Measurements from ENCODE around the gene GINS1. TPM values are rescaled to one million over a fixed set of nuclear protein-coding genes. Genes with fewer than 3 reads are reported as not detected.

GINS1 gene
- total and polyA plus RNA-seq, 3 donors from 2014 or later: 14.2 to 23.7 (median 19.9) TPM

- H3K9me3 ChIP-seq: no peaks in the 10 kb centered on the region
- TF ChIP-seq POLR2A (IDR thresholded peaks at IDR 0.05): no peak
- TF ChIP-seq CTCF (IDR thresholded peaks at IDR 0.05): no peak
- intact Hi-C loops (cut with DNase I; ENCODE audit: low total_unique reads): no loop called here
- no peaks in the 10 kb centered on the region for H3K27me3 ChIP-seq
- DNase-seq: no peak
- peak overlapping the region; percentile 84 to 86 for H3K27ac ChIP-seq
- WGBS, 2 donors: 12% methylated on average over 16 to 19 of the region's 19 CpGs
- no peaks in the 10 kb centered on the region for H3K36me3 ChIP-seq (ENCODE audit: low read depth, missing control alignments)
- H3K4me1 ChIP-seq: peaks cover 6% of the 10 kb centered on the region
- peak overlapping the region; percentile 74 to 86 for H3K4me3 ChIP-seq
These were observed 18.0 kb upstream of the GINS1 start for GRCh38 chr20:25389401-25389857.

GRCh38 chr20:25389858-25390537 is 17.5 kb upstream of the GINS1 start:
- H3K36me3 ChIP-seq (ENCODE audit: low read depth, missing control alignments): no peaks in the 10 kb centered on the region
- intact Hi-C loops (cut with DNase I; ENCODE audit: low total_unique reads): loop anchor here (10.0 kb wide), 1 partner anchor 95 kb away; no protein-coding TSS in a partner anchor
- no peaks in the 10 kb centered on the region for H3K27me3 ChIP-seq
- WGBS, 2 donors: 0% methylated on average over 56 of the region's 67 CpGs; no CpG with 5 or more reads in 1 of the 2 donors
- peak overlapping the region; percentile 74 to 86 for H3K4me3 ChIP-seq
- TF ChIP-seq POLR2A (IDR thresholded peaks at IDR 0.05): no peak
- H3K27ac ChIP-seq: peak overlapping the region; percentile 84 to 86
- peak; percentile 43 for DNase-seq
- no peaks in the 10 kb centered on the region for H3K9me3 ChIP-seq
- H3K4me1 ChIP-seq: peaks cover 6% of the 10 kb centered on the region

GRCh38 chr20:25390538-25391528 is 16.6 kb upstream of the GINS1 start, which contains the start of gene ABHD12:
ABHD12 (minus strand) TSS chr20:25390835; CDS start chr20:25390703, 132 bp downstream.
- TF ChIP-seq POLR2A (IDR thresholded peaks at IDR 0.05) (no peak), CTCF (IDR thresholded peaks at IDR 0.05) (no peak)
- Histone ChIP-seq H3K27ac (peak within 1 kb of the TSS; percentile 84 to 86), H3K4me3 (peak within 1 kb of the TSS; percentile 74 to 86), H3K27me3 (no peaks in the 10 kb centered on the region), H3K4me1 (peaks cover 6% of the 10 kb centered on the region), H3K9me3 (no peaks in the 10 kb centered on the region), H3K36me3 (ENCODE audit: low read depth, missing control alignments) (no peaks in the 10 kb centered on the region)
- DNase-seq: peak; percentile 97
- intact Hi-C loops (cut with DNase I; ENCODE audit: low total_unique reads): loop anchor here (10.0 kb wide), 1 partner anchor 96 kb away; no protein-coding TSS in a partner anchor
- 1 to 2% methylated on average over 8 to 48 of the region's 91 CpGs for WGBS, 2 donors

- 54 to 63% methylated on average over 4 to 5 of the region's 5 CpGs for WGBS, 2 donors
- DNase-seq: no peak
- Histone ChIP-seq H3K4me3 (no peak overlapping the region), H3K27me3 (no peaks in the 10 kb centered on the region), H3K36me3 (ENCODE audit: low read depth, missing control alignments) (no peaks in the 10 kb centered on the region), H3K27ac (no peak overlapping the region), H3K9me3 (no peaks in the 10 kb centered on the region), H3K4me1 (peaks cover 3% of the 10 kb centered on the region)
- TF ChIP-seq POLR2A (IDR thresholded peaks at IDR 0.05) (no peak), CTCF (IDR thresholded peaks at IDR 0.05) (no peak)
- intact Hi-C loops (cut with DNase I; ENCODE audit: low total_unique reads): loop anchor here (10.0 kb wide), 1 partner anchor 99 kb away; no protein-coding TSS in a partner anchor
These were observed 13.2 kb upstream of the GINS1 start for GRCh38 chr20:25394276-25394675.

GRCh38 chr20:25394996-25395395 is 12.5 kb upstream of the GINS1 start:
- Histone ChIP-seq H3K4me1 (no peaks in the 10 kb centered on the region), H3K9me3 (no peaks in the 10 kb centered on the region), H3K36me3 (ENCODE audit: low read depth, missing control alignments) (no peaks in the 10 kb centered on the region), H3K4me3 (no peak overlapping the region), H3K27me3 (no peaks in the 10 kb centered on the region), H3K27ac (no peak overlapping the region)
- 91 to 95% methylated on average over 6 of the region's 6 CpGs for WGBS, 2 donors
- intact Hi-C loops (cut with DNase I; ENCODE audit: low total_unique reads): loop anchor here (10.0 kb wide), 1 partner anchor 100 kb away; no protein-coding TSS in a partner anchor
- no peak for DNase-seq
- TF ChIP-seq POLR2A (IDR thresholded peaks at IDR 0.05) (no peak), CTCF (IDR thresholded peaks at IDR 0.05) (no peak)
